CD14-positive monocyte (primary cell): Measurements from ENCODE around the gene FGF2. TPM values are rescaled to one million over a fixed set of nuclear protein-coding genes. Genes with fewer than 3 reads are reported as not detected.

Experiments used
- DNase-seq, 3 donors: peaks; one replicate each; pipeline ENCODE4 v3.0.0-alpha.2; 2011 to 2022
- H2AFZ ChIP-seq: 2 replicates; pipeline ENCODE4 v1.6.0; 2012; ENCODE audit warnings: mild to moderate bottlenecking, low read depth, low read length, inconsistent platforms; ENCODE audit not compliant: insufficient read depth, poor library complexity, severe bottlenecking
- H3K27ac ChIP-seq, 2 donors: 1 replicate in 1 of 2; 2 replicates in 1 of 2; pipeline ENCODE4 v1.5.1; 2012 to 2013; ENCODE audit warnings: low read length in 2 of 2, control low read depth in 1 of 2, inconsistent platforms in 1 of 2, low read depth in 1 of 2, mild to moderate bottlenecking in 1 of 2
- H3K27me3 ChIP-seq, 2 donors: one replicate each; pipeline versions ENCODE4 v1.6.0 to v1.6.1; 2011 to 2013; ENCODE audit warnings: low read length in 2 of 2; ENCODE audit not compliant: control insufficient read depth in 2 of 2, insufficient read depth in 2 of 2
- H3K36me3 ChIP-seq, 2 donors: replicated peaks in 1 of 2; 1 replicate in 1 of 2; 2 replicates in 1 of 2; pipeline versions ENCODE4 v1.5.1 to v1.6.1; 2012 to 2013; ENCODE audit warnings: low read length in 2 of 2, control low read depth in 1 of 2, inconsistent platforms in 1 of 2, mild to moderate bottlenecking in 1 of 2; ENCODE audit not compliant: insufficient read depth in 2 of 2, control insufficient read depth in 1 of 2
- H3K4me1 ChIP-seq, 2 donors: 1 replicate in 1 of 2; 2 replicates in 1 of 2; pipeline versions ENCODE4 v1.5.1 to v1.6.1; 2012 to 2013; ENCODE audit warnings: low read length in 2 of 2, control low read depth in 1 of 2, inconsistent platforms in 1 of 2, mild to moderate bottlenecking in 1 of 2, moderate library complexity in 1 of 2; ENCODE audit not compliant: insufficient read depth in 2 of 2, control insufficient read depth in 1 of 2
- H3K4me2 ChIP-seq: replicated peaks from 2 replicates; pipeline ENCODE3; 2012; ENCODE audit warnings: low read length, moderate library complexity, mild to moderate bottlenecking; ENCODE audit not compliant: poor library complexity, severe bottlenecking; ENCODE audit errors: extremely low read depth
- H3K4me3 ChIP-seq, 3 experiments: fragments of 200-600 bp in 1 of 3; sonication (generic) in 1 of 3; replicated peaks in 1 of 3; 1 replicate in 2 of 3; 2 replicates in 1 of 3; pipeline ENCODE4 v1.5.1; 2011 to 2013; ENCODE audit warnings: low read length in 3 of 3, mild to moderate bottlenecking in 3 of 3, control low read depth in 2 of 3, low read depth in 2 of 3, inconsistent platforms in 1 of 3, moderate library complexity in 1 of 3
- H3K79me2 ChIP-seq: 2 replicates; pipeline ENCODE4 v1.6.0; 2012; ENCODE audit warnings: mild to moderate bottlenecking, control low read depth, inconsistent platforms, low read length, moderate library complexity; ENCODE audit not compliant: insufficient read depth
- H3K9ac ChIP-seq: 2 replicates; pipeline ENCODE4 v1.6.0; 2017; ENCODE audit warnings: low read length, mild to moderate bottlenecking; ENCODE audit not compliant: insufficient read depth, poor library complexity, severe bottlenecking
- H3K9me3 ChIP-seq, 2 donors: replicated peaks in 1 of 2; 1 replicate in 1 of 2; 2 replicates in 1 of 2; pipeline versions ENCODE4 v1.5.1 to v1.6.1; 2012 to 2013; ENCODE audit warnings: low read length in 2 of 2, control low read depth in 1 of 2; ENCODE audit not compliant: control insufficient read depth in 1 of 2, insufficient read depth in 1 of 2
- H4K20me1 ChIP-seq: 2 replicates; pipeline ENCODE4 v1.6.0; 2012; ENCODE audit warnings: mild to moderate bottlenecking, low read length, control low read depth, moderate library complexity; ENCODE audit not compliant: insufficient read depth
- H3K27ac Mint-ChIP-seq, 7 donors: one replicate each; pipeline ENCODE4 v1.8.0; 2020; ENCODE audit warnings: mild to moderate bottlenecking in 7 of 7, mixed read lengths in 7 of 7, moderate library complexity in 6 of 7, inconsistent platforms in 2 of 7
- H3K27me3 Mint-ChIP-seq, 3 donors: one replicate each; pipeline ENCODE4 v1.8.0; 2021 to 2022; ENCODE audit warnings: low read depth in 3 of 3, mild to moderate bottlenecking in 3 of 3, mixed read lengths in 3 of 3, moderate library complexity in 3 of 3, inconsistent platforms in 1 of 3
- H3K36me3 Mint-ChIP-seq, 2 donors: one replicate each; pipeline ENCODE4 v1.8.0; 2020; ENCODE audit warnings: mixed read lengths in 2 of 2, inconsistent platforms in 1 of 2, mild to moderate bottlenecking in 1 of 2
- H3K4me1 Mint-ChIP-seq: one replicate; pipeline ENCODE4 v1.8.0; 2020; ENCODE audit warnings: mild to moderate bottlenecking, mixed read lengths
- H3K4me3 Mint-ChIP-seq, 2 donors: one replicate each; pipeline ENCODE4 v1.8.0; 2020; ENCODE audit warnings: mild to moderate bottlenecking in 2 of 2, mixed read lengths in 2 of 2, moderate library complexity in 1 of 2
- H3K9me3 Mint-ChIP-seq, 7 donors: one replicate each; pipeline ENCODE4 v1.8.0; 2020 to 2022; ENCODE audit warnings: mixed read lengths in 7 of 7, mild to moderate bottlenecking in 6 of 7, moderate library complexity in 6 of 7, inconsistent platforms in 2 of 7
- CTCF ChIP-seq: fragments of 200-600 bp; IDR thresholded peaks from one replicate; pipeline ENCODE4 v1.8.0; 2022; ENCODE audit warnings: antibody characterized with exemption, mild to moderate bottlenecking
- WGBS: methylation state at CpG from one replicate; pipeline ENCODE4 v1.1.5; 2013; ENCODE audit warnings: missing lambda C conversion rate; ENCODE audit not compliant: insufficient coverage; 5-methylcytosine and 5-hydroxymethylcytosine counted together
- intact Hi-C, 2 donors: fragments of 100-400 bp; cut with micrococcal nuclease; formaldehyde crosslinking; loops; one replicate each; pipeline versions ENCODE4 v1.15.0 to v1.15.1; 2023
- polyA plus RNA-seq, 3 donors: library from polyadenylated mRNA; depleted of rRNA in 1 of 3; unstranded in 2 of 3; stranded (reverse) in 1 of 3; fragments of 300-500 nt in 2 of 3; fragments of >200 nt in 1 of 3; fragmentation: Illumina TruSeq in 2 of 3; gene quantifications; 1 replicate in 2 of 3; 2 replicates in 1 of 3; pipeline ENCODE4 v1.2.3, GENCODE V29; 2012 to 2021

Gene FGF2
- polyA plus RNA-seq, 3 donors, result not detected

DNA sequence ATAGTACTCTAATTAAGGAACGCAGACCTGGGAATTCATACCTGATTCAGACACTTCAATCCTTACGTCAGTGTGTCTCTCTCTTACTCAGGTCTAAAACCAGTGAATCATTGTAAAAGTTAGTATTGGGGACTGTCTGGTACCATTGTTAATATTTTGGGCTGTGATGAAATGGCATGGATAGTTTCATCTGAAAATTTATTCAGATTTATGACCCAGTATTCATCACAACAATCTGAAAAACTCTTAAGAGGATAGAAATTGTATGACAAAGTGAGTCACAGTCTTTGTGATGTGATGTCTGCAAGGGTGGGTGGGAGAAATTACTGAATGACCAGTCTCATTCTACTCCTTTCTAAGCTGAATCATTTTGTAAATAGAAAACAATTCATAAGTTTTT, 10.3 kb downstream of the FGF2 start:
- H3K4me1 ChIP-seq, result no peaks in the 10 kb centered on the region
- no peaks in the 10 kb centered on the region for H3K4me1 Mint-ChIP-seq

GRCh38 chr4:122838034-122838433, 11.4 kb downstream of the FGF2 start:
- Mint-ChIP-seq H3K9me3 (peaks cover 0 to 1% (median 0%) of the 10 kb centered on the region in 7 donors), H3K27ac (no peak overlapping the region), H3K4me1 (no peaks in the 10 kb centered on the region), H3K36me3 (no peaks in the 10 kb centered on the region), H3K27me3 (peaks cover 1 to 12% (median 2%) of the 10 kb centered on the region in 3 donors), H3K4me3 (no peak overlapping the region)
- H3K27ac ChIP-seq, result no peak overlapping the region
- no peaks in the 10 kb centered on the region for H3K79me2 ChIP-seq
- H3K4me2 ChIP-seq, result no peak overlapping the region
- no peaks in the 10 kb centered on the region for H3K36me3 ChIP-seq
- no peaks in the 10 kb centered on the region for H4K20me1 ChIP-seq
- 67% methylated on average over 1 of the region's 1 CpG for WGBS
- H3K27me3 ChIP-seq, result peaks cover 3 to 5% of the 10 kb centered on the region in 2 donors
- no peak overlapping the region for H3K9ac ChIP-seq
- no peak overlapping the region for H2AFZ ChIP-seq
- H3K4me3 ChIP-seq, result no peak overlapping the region
- H3K9me3 ChIP-seq, result no peaks in the 10 kb centered on the region
- no peak for DNase-seq
- intact Hi-C loops, result no loop called here
- TF ChIP-seq CTCF, result no peak
- no peaks in the 10 kb centered on the region for H3K4me1 ChIP-seq

More for the DNA sequence above, 10.3 kb downstream of the FGF2 start:
- H3K9ac ChIP-seq, result no peak overlapping the region
- Mint-ChIP-seq H3K27me3 (peaks cover 6 to 21% (median 10%) of the 10 kb centered on the region in 3 donors), H3K4me3 (no peak overlapping the region), H3K27ac (no peak overlapping the region), H3K9me3 (no peaks in the 10 kb centered on the region), H3K36me3 (no peaks in the 10 kb centered on the region)
- H3K79me2 ChIP-seq, result no peaks in the 10 kb centered on the region
- TF ChIP-seq CTCF, result no peak
- H3K9me3 ChIP-seq, result no peaks in the 10 kb centered on the region
- H4K20me1 ChIP-seq, result no peaks in the 10 kb centered on the region
- H3K36me3 ChIP-seq, result no peaks in the 10 kb centered on the region
- intact Hi-C loops, result no loop called here
- DNase-seq, result no peak
- no peak overlapping the region for H2AFZ ChIP-seq
- peaks cover 6 to 12% of the 10 kb centered on the region in 2 donors for H3K27me3 ChIP-seq
- no peak overlapping the region for H3K27ac ChIP-seq
- no peak overlapping the region for H3K4me3 ChIP-seq
- no CpG with 5 or more reads among the region's 2 CpGs for WGBS
- H3K4me2 ChIP-seq, result no peak overlapping the region
